DMS79 treated with DMSO at 0.1 percent for 48 hours (cell line): ENCODE data around the gene LMO1.

Experiments
- DNase-seq: peaks from one replicate; lab custom pipeline; 2025; lab: John Stamatoyannopoulos, UW

The LMO1 gene

DNA sequence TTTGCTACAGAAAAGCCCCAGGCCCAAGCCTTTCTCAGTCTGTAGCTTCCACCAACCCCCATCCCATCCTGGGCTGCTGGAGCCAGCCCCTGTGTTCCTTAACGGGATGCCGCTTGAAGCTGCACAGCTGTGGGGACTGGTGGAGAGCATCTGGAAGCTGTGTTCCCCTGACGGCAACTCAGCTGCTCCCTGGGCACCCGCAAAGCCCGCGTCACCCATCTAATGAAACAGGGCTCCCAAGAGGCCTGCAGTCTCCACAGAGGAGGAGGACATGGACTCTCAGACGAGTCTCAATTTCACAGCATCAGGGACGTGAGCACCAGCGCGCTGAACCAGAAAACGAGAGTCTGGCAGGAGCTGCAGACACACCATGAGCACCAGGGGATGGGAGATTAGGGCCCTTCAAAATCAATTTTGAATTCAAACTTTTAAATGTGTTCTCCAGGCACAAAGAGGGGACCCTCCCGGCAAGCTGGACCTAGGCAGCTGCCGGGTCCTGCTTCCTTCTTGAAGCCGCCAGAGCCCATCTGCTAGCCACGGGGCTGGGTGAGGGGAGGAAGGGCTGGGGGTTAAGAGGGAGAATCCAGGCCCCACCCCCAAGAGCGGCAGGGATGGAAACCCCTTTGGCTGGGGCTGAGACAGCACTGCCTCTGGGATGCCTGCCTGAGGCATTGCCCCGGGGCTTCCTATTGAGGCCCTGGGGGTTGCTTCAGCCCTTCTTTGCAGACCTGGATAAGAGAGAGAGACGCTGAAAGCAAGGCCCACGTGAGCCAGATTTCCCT, 21.0 kb downstream of the LMO1 start:
- no peak for DNase-seq

DNA sequence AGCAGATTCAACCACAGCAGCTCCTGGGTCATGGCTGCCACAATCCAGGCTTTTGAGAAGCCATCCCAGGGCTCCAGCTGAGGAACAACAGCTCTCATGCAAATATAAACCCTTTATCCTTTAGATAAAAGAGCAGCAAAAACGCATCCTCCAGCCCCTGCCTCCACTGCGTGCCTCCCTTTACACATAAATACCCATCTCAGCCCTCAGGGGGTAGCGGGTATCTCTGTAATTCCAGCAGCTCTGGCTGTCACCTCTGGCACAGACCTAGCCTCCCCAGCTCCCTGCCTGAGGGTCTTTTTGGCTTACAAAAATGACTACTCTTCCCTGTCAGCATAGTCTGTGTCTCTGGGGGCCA, 21.6 kb downstream of the LMO1 start:
- no peak for DNase-seq

DNA sequence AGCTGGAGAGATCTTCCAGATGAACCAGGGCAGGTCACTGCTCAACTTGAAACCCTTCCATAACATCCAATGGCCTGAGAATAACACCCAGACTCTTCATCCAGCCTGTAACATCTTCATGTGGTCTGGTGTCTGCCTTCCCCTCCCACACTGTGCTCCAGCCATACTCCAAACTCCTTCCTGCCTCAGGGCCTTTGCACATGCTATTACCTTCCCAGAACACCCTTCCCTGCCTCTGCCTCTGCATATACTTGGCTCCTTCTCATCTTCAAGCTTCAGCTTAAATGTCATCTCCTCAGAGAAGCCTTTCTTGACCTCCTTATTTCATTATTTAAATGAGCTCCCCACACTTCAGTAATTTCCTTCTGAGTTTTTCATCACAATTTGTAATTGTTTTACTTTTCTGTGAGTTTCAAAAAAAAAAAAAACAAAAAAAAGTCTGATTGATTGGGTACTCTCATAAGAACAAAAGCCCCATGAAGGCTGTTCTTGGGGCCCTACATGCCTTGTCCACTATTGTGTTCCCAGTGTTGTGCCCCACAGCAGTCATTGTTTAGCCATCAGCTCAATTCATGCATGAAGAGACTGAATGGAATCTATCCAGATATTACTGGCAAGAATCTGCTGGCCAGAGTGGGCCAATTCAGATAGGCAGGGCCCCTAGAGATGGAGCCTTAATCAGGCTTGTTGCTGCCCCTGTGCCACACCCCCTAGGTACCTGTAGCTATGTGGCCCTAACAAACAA, 22.1 kb downstream of the LMO1 start:
- DNase-seq: no peak

DNA sequence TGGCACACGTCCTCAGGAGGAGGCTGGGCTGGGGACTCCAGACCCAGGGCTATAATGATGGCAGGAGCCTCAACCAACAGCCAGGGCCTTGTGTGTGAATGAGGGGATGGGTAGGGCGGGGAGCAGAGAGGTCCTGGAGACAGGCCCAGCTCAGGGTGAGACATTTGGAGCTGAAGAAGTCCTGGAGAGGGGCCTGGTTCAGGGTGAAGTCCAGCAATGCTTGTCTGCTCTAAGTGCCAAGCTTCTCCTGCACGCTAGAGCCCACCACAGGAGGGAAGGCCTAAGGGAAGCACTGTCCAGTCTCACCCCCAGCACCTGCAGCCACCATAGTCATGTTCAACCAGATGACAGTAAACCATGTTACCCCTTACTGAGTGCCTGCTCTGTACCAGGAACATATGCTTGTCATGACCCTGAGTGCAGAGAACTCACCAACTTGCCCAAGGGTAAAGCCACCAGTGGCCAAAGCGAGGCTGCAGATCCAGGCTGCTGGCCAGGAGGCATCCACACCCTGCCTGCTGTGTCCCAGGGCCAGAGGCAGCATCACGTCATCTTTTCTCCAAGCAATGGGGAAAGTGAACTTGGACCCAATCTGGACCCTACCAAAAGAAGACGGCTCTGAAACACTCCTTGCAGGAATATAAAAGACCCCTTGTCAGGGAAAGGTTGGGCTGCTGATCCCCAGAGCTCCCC, 24.0 kb downstream of the LMO1 start:
- no peak for DNase-seq

DNA sequence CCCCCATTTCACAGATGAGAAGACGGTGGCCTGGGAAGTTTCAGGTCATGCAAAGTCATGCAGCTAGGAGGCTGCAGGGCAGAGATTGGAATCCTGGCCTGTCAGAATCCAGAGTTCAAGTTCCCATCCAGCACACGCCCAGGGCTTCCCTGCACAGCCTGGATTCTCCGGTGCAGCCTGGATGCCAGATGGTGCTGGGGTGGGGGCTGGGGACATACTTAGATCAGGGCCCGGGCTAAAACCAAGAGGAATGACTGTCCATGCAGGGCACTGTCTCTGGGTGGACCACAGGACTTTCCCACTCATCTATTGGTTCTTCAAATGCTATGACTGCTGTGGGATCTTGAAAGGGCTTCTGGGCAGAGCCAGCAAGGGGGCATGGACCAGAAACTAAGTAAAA, 24.6 kb downstream of the LMO1 start:
- DNase-seq: no peak

DNA sequence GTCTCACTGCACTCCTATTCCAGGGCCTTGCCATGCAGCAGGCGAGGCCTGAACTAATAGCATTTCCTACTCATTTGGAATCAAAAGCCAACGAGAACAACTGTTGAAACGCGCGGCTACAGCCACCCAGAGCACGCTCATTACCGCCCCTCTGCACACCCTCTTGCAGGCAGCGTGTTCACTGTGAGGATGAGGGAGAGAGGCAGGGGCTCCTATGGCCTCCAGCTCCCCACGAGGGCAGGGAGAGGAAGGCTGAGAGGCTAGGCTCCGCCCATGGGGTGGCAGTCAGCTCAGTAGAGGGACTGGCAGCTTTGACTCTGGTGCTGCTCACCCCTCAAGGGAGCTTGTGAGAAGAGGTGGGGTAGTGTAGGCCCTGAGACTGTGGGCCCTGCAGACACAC, 26.2 kb downstream of the LMO1 start:
- no peak for DNase-seq

DNA sequence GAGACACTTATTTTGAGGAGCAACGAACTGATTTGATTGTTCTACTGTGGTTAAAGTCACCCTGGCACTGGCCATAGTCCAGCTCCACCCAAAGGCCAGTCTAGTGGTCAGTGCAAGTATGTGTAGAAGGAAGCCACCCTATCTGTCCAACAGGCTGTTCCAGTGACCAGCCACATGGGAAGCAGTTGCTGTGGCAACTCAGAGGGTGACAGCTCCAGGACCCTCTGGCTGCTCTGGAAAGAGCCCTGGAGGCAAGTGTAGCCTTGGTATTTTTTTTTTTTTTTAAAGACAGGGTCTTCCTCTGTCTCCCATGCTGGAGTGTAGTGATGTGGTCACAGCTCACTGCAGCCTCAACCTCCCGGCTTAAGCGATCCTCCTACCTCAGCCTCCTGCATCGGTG, 27.8 kb downstream of the LMO1 start:
- DNase-seq: no peak

DNA sequence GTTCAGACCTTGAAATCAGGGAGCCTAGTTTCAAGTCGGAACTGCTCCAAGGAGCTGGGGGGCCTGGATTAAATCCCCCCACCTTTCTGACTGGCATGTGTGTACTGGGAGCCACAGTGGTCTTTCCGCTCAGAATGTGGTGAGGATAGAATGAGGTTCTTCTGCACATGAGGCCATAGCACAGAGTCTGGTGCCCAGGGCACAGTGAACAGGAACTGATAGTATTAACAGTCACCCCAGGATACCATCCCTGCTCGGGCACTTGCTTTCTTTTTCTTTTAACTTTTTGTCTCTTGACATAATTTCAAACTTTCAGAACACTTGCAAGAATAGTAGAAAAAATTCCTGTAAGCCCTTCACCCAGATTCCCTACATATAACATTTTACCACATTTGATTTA, 28.8 kb downstream of the LMO1 start:
- no peak for DNase-seq

DNA sequence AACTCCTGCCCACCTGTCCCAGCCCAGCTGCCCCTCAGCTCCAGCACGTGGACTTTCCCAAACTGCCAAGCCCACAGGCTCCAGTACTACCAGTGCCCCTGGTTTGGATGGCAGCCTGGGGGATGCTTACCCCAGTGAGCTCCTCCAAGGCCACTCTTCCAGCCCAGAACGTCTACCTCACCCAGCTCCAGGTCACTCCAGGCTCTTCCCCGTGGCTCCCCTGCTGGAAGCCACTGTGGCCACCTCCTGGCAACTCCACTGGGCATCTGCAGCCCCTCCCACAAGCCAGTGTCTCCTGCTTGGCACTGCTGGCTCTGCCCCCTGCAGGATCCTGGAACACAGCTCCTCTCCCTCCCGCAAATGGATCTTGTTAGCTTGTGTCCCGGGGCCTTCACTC, 29.3 kb downstream of the LMO1 start:
- DNase-seq: peak; percentile 26

DNA sequence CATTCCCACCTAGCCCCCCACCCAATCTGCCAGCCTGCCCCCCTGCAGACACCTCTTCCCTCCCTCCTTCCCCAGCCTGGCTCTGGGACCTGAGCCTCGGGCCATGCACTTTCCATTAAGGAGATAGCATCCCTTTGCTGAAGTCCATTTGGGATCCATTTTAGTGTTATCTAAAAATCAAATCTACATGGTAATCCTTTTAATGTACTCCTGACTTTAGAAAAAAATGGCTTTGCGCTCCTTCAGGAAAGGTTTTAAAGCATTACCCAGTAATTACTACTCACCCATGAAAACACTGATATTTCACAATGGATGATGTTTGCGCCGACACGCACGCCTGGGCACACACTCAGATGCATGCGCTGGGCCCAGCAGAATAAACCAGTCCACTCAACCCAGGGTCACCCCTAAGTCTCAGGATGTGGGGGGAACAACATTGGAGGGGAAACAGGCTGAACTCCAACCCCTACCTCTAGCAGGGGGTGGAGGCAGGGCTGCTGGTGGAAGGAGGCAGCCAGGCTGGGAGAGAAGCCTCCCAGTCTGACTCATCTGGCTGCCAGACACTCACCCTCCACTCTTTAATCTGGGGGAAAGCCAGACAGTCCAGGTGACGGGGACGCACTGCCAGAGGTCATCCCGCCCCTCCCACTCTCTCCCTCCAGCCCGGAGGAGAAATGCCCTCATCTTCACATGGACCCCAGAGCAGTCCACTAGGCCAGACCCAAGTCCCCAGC, 29.8 kb downstream of the LMO1 start:
- peak; percentile 78 for DNase-seq

DNA sequence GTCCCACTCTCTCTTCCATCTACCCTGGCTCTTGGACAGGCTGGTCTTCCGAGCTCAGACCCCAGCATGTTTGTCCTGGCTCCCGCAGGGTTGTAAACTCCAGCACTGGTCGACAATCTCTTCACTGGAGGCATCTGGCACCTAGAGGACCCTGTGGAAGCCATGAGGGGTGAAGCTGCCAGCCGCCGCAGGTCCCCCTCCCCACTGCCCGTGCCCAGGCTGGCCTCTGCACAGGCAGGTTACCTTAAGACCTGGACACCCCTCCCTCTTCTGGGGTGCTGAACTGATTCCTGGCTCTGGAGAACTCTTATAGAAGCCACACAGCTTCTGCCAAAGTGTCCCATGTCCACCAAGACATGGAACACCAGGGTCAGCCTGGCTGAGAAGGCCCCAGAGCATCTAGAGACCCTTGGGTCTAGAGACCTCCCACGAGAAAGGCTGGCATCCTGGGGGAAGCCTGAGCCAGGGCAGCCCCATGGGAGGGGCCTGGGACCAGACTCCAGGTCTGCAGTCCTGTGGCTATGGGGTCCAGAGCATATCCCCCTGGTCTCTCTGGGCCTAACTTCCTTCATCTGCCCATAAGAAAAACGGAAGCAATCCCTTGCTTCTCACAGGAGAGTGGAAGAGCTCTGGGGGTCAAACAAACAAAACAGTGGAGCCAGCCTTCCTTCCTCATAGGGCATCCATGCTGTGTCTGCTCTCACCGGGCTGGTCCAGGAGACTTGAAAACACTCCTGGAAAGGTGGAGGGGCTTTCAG, 30.6 kb downstream of the LMO1 start:
- DNase-seq: peak; percentile 43

DNA sequence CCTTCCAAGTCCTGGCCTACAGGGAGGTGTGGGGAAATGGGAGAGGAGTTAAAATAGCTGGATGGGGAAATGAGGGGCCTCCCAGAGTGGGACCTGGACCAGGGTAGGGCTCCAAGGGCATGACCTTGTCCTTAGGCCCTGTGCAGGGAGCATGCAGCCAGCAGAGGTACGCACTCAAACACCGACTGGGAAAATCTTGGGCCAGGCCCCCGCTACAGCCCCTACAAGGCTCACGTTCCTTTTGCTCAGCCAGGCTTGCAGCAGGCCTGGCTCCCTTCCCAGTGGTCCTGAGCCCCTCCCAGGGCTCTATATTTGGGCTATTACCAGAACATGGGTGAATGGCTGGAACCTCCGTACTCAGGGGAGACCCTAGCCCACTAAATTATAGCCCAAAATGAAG, 31.3 kb downstream of the LMO1 start:
- peak; percentile 26 for DNase-seq

DNA sequence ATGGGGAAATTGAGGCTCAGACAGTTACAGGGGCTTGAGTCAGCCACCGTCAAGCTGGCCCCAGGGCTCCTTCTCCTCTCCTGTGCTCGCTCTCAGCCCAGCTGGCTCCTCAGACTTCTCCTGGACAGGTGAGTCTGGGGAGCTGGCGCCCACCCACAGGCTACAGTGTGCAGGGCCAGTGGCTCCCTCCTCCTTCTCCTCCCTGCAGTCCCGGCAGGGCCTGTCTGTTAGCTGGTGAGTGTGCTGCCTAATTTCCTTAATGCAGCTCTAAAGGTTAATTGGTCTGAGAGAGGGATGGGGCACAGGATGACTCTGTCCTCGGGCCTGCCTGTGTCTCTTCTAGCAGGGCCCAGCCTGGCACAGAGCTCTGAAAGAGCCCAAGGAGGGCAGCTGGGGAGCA, 31.7 kb downstream of the LMO1 start:
- DNase-seq: peak; percentile 40

DNA sequence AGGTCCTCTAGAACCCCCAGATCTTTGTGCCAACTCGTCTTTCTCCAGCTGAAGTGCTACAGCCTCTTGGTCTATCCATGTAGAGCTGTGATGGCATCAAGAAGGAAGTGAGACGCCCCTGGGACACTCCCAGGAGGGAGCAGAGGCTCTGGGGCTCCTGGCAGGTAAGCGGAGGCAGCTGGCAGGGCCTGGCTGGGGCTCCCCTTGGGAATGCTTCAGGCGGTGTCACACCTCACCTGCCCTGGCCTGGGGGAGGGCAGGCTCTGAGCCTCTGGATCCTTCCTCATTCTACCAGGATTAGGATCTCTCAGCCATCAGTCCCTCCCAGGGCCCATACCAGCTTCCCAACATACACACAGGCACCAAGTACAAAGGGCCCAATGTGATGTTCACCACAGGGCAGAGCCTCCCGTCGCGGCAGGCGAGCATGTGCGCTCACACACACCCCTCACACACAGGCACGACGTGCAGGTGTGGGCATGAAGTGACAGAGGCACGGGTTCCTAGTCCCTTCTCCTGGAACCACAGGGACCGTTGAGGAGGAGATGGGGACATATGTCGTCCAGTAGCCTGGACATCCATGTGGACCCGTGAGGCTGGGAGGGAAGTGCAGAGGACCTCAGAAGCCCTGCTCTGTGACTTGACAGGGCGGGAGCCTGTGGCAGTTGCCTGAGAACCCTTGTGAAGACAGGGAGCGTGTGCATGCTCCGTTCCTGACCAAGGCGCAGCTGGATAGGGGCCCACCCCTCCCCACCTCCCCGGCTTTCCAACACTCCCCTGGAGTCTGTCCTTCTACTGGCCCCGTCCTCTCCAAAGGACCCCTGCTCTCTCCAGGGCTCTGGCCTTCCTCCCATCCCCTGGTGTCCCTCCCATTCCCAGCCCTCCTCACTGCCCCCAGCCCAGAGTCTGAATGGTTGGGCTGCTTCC, 32.5 kb downstream of the LMO1 start:
- DNase-seq: no peak

DNA sequence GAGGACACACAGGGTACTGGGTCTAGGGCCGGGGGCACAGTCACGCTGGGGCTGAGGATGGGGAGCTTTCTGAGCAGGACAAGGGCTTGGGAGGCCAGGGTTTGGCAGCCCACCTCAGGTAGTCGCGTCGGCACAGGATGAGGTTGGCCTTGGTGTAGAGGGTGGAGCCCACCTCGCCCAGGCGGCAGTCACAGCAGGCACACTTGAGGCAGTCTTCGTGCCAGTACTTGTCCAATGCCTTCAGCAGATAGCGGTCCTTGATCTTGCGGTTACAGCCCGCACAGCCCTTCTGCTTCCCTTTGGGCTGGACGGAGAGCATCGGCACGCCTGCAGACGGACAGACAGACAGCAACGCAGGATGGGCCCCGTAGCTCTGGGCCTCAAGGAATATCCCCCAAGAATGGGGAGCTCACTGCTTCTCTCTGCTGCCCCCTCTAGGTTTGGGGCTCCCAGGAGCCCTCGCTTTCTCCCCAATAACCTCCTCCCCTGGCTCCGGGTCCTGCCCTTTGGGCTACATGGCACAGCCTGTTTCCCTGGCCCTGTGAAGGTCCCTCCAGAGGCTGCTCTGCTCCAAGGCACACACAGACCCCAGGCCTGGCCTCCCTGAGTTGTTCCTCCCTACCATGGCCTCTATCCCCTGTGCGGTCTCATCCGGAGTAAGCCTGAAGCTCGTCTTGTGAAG, 33.4 kb downstream of the LMO1 start:
- DNase-seq: peak; percentile 49

DNA sequence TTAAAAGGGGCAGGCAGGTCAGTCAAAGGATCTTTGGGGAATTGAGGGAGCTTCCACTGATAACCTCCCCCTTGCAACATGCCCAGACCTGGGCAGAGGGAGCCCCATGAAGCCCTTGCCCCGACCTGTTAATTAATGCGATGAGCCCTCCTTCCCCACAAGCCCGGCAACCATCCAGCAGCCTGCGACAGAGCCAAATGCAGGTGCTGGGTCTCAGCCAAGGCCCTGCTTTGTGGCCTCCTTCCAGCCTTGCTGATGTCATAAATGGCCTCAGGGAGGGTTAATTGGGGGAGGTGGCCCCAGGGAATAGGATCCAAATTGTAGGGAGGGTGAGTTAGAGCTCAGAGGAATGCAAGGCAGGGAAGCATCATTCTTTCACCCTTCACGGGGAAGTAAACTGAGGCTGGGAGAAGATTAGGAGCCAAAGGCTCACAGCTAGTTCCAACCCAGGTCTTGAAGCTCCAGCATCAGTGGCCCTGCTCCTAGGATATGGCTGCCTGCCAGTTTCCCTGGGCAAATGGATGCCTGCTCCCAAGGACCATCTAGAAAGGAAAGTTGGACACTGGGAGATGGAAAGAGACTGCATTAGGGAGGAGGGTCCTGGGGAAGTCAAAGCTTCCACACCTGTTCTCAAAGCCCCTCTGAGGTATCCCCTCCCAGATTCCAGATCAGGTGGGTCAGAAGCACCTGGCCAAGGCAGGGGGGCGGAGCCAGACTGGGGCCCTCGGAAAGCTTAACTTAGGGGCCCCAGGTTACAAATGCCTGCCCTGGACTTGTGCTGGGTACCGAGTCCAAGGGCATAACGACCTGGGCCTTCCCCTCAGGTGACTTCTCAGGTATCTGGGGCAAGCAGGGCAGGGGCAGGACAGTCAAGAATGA, 34.1 kb downstream of the LMO1 start:
- DNase-seq: peak; percentile 96

DNA sequence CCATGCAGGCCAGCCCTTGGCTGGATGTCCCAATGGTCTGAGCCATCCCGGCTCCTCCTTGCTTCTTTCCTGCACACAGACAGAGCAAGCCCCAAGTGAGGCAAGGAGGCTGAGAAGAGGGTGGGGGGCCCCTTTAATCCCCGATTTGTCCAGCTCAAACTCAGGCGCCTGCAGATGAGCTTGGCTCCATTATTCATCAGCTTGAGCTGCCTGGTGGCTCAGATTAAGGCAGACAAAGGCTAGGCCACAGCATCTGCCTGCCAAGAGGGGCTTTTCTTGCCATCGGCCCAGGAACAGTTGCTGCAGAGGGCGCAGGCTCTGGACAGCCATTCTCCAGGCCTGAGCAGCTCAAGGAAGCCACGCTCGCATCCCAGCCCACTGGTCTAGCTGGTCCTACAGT, 35.4 kb downstream of the LMO1 start:
- DNase-seq: no peak

DNA sequence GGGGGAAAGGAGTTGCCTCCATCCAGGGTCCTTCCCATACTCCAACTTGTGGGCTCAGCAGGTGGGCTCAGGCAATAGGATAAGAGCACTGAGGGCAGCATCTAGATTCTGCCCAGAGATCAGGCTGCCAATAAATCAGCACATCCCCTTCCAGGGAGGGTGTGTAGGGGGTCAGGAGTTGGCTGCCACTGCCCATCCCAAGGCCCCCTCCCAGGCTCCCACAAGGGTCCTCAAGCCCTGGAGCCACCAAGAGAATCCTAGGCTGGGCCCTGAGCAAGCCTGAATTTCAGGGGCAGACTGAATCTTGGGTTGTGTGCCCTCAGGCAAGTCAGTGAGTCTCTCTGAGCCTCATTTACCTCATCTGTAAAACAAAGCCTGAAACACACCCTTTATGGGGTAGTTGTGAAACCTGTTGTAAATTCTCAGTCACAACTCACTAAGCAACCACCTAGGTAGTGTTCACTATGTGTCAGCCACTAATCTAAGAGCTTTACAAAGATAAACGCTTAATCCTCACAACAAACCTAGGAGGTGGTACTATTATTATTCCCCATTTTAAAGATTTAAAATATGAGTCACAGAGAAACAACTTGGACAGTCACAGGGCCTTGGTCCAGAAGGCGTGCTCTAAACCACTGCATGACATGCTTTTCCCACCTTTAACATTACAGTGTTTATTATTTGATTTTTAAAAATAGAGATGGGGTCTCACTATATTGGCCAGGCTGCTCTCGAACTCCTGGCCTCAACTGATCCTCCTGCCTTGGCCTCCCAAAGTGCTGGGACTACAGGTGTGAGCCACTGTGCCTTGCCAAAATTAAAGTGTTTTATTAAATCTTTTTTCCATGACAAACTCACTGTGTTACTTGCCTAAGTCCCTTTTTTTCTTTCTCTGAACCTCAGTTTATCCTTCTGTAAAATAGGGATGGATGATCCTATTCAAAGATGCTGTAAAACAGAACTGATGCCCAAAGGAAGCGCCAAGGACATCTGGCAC, 36.2 kb downstream of the LMO1 start:
- no peak for DNase-seq
